Parathyroid adenoma (tissue), 2 donors: ENCODE measurements around the gene SULT1A1.
"Not testable (repeated sequence)": the region's sequence is repeated elsewhere in the genome, so short reads cannot be mapped to it uniquely, and the experiment has no call there.

Source experiments
- H2AFZ ChIP-seq: fragments of 300-600 bp; sonication (generic); one replicate; pipeline ENCODE4 v1.7.0; 2017; ENCODE audit warnings: antibody characterized with exemption, mild to moderate bottlenecking
- H3K27ac ChIP-seq: fragments of 300-600 bp; sonication (generic); one replicate; pipeline ENCODE4 v1.7.0; 2017
- H3K27me3 ChIP-seq: fragments of 300-600 bp; sonication (generic); one replicate; pipeline ENCODE4 v1.7.0; 2017; ENCODE audit warnings: low read length; ENCODE audit not compliant: control insufficient read depth, insufficient read depth
- H3K36me3 ChIP-seq: fragments of 300-600 bp; sonication (generic); one replicate; pipeline ENCODE4 v1.7.0; 2017; ENCODE audit warnings: low read length; ENCODE audit not compliant: control insufficient read depth, insufficient read depth
- H3K4me1 ChIP-seq: fragments of 300-600 bp; sonication (generic); one replicate; pipeline ENCODE4 v1.7.0; 2017; ENCODE audit warnings: control low read depth
- H3K4me2 ChIP-seq: fragments of 300-600 bp; sonication (generic); one replicate; pipeline ENCODE4 v1.7.0; 2017; ENCODE audit warnings: low read length
- H3K4me3 ChIP-seq: fragments of 300-600 bp; sonication (generic); one replicate; pipeline ENCODE4 v1.7.0; 2017; ENCODE audit warnings: low read depth, low read length
- H3K79me2 ChIP-seq: fragments of 300-600 bp; sonication (generic); one replicate; pipeline ENCODE4 v1.7.0; 2017; ENCODE audit warnings: control low read depth
- H3K9ac ChIP-seq: fragments of 300-600 bp; sonication (generic); one replicate; pipeline ENCODE4 v1.7.0; 2017; ENCODE audit warnings: mild to moderate bottlenecking
- H3K9me3 ChIP-seq: fragments of 300-600 bp; sonication (generic); one replicate; pipeline ENCODE4 v1.7.0; 2017; ENCODE audit warnings: low read length; ENCODE audit not compliant: control insufficient read depth
- CTCF ChIP-seq: fragments of 300-600 bp; sonication (generic); IDR thresholded peaks from one replicate; pipeline ENCODE4 v1.7.0; 2017; ENCODE audit warnings: antibody characterized with exemption, mild to moderate bottlenecking
- donor health status: primary hyperparathyroidism.

Gene SULT1A1

GRCh38 chr16:28610595-28611191, 849 bp upstream of the SULT1A1 start:
- no peak for TF ChIP-seq CTCF
- H3K27ac ChIP-seq, result peak overlapping the region; percentile 90
- no peaks in the 10 kb centered on the region for H3K9me3 ChIP-seq
- H2AFZ ChIP-seq, result peak overlapping the region; percentile 27
- peaks cover 22% of the 10 kb centered on the region for H3K4me1 ChIP-seq
- no peak overlapping the region for H3K4me3 ChIP-seq
- H3K27me3 ChIP-seq, result no peaks in the 10 kb centered on the region
- peaks cover 3% of the 10 kb centered on the region for H3K79me2 ChIP-seq
- peak overlapping the region; percentile 58 for H3K4me2 ChIP-seq
- no peak overlapping the region for H3K9ac ChIP-seq
- no peaks in the 10 kb centered on the region for H3K36me3 ChIP-seq

GRCh38 chr16:28608867-28609596, 812 bp downstream of the SULT1A1 start:
- Histone ChIP-seq H3K4me1 (peaks cover 22% of the 10 kb centered on the region), H2AFZ (peak overlapping the region; percentile 36), H3K4me2 (peak overlapping the region; percentile 58), H3K9ac (peak overlapping the region; percentile 32), H3K4me3 (peak overlapping the region; percentile 38), H3K27ac (peak overlapping the region; percentile 90)
- H3K79me2 ChIP-seq, H3K9me3 ChIP-seq, H3K27me3 ChIP-seq, H3K36me3 ChIP-seq: not testable (repeated sequence)

GRCh38 chr16:28608496-28608808, 1.4 kb downstream of the SULT1A1 start:
- not testable (repeated sequence) for H3K4me2 ChIP-seq
- peak overlapping the region; percentile 90 for H3K27ac ChIP-seq

GRCh38 chr16:28607681-28608495, 2.0 kb downstream of the SULT1A1 start:
- H3K9ac ChIP-seq, H3K79me2 ChIP-seq, H3K27me3 ChIP-seq, H3K36me3 ChIP-seq, H3K4me3 ChIP-seq, H3K4me2 ChIP-seq, H3K9me3 ChIP-seq, H2AFZ ChIP-seq: not testable (repeated sequence)
- Histone ChIP-seq H3K4me1 (peaks cover 22% of the 10 kb centered on the region), H3K27ac (peak overlapping the region; percentile 90)

More at GRCh38 chr16:28608496-28608808, 1.4 kb downstream of the SULT1A1 start:
- not testable (repeated sequence) for H3K4me3 ChIP-seq, H3K36me3 ChIP-seq, H3K27me3 ChIP-seq, H2AFZ ChIP-seq, H3K79me2 ChIP-seq, H3K9ac ChIP-seq, H3K9me3 ChIP-seq
- peaks cover 22% of the 10 kb centered on the region for H3K4me1 ChIP-seq

GRCh38 chr16:28607116-28607623, 2.7 kb downstream of the SULT1A1 start:
- Histone ChIP-seq H3K36me3 (no peaks in the 10 kb centered on the region), H3K27me3 (no peaks in the 10 kb centered on the region), H3K27ac (no peak overlapping the region), H3K4me1 (peaks cover 22% of the 10 kb centered on the region), H2AFZ (no peak overlapping the region), H3K79me2 (peaks cover 3% of the 10 kb centered on the region), H3K4me2 (no peak overlapping the region), H3K9ac (no peak overlapping the region), H3K9me3 (no peaks in the 10 kb centered on the region), H3K4me3 (no peak overlapping the region)
- TF ChIP-seq CTCF, result no peak
